IMR-90 (cell line): ENCODE results near the gene NTSR1. TPM values are rescaled to one million over a fixed set of nuclear protein-coding genes. Genes with fewer than 3 reads are reported as not detected.

Source experiments
- ATAC-seq: fragments of 200-7000 bp; cut with Tn5 transposase; 2 replicates; pipeline ENCODE4 v1.9.1; 2020; ENCODE audit warnings: low read depth, mild to moderate bottlenecking, moderate library complexity
- BruUV-seq: library from RNA; stranded (reverse); fragments of 400-500 nt; replicated peaks from 2 replicates; lab custom pipeline; 2021; lab: Mats Ljungman, UMichigan
- CTCF ChIA-PET: fragments of 300-600 bp; formaldehyde crosslinking; extraction: SDS; loops from one replicate; lab custom pipeline; 2021; ENCODE audit warnings: antibody characterized with exemption; lab: Yijun Ruan, JAX
- POLR2A ChIA-PET: fragments of 300-600 bp; sonication (Branson Sonifier 250); formaldehyde crosslinking; loops from one replicate; lab custom pipeline; 2022; ENCODE audit warnings: antibody characterized with exemption; ENCODE audit not compliant: unreplicated experiment; lab: Charles Lee
- DNase-seq: peaks from one replicate; pipeline ENCODE4 v3.0.0; 2013
- H2AFZ ChIP-seq: replicated peaks from 2 replicates; pipeline ENCODE3; 2013; ENCODE audit warnings: low read length, mild to moderate bottlenecking; ENCODE audit not compliant: poor library complexity
- H2AK5ac ChIP-seq: 2 replicates; pipeline ENCODE4 v1.6.1; 2013; ENCODE audit warnings: low read depth, low read length, inconsistent platforms
- H2AK9ac ChIP-seq: replicated peaks from 2 replicates; pipeline ENCODE3; 2013; ENCODE audit warnings: mild to moderate bottlenecking, low read depth, low read length, moderate library complexity; ENCODE audit not compliant: poor library complexity
- H2BK120ac ChIP-seq: 2 replicates; pipeline ENCODE4 v1.6.1; 2013; ENCODE audit warnings: low read depth, low read length, inconsistent platforms
- H2BK15ac ChIP-seq: 3 replicates; pipeline ENCODE4 v1.6.1; 2013; ENCODE audit warnings: low read depth, low read length, inconsistent platforms
- H2BK20ac ChIP-seq: 2 replicates; pipeline ENCODE4 v1.6.1; 2013; ENCODE audit warnings: low read depth, mild to moderate bottlenecking, inconsistent platforms, low read length, moderate library complexity
- H2BK5ac ChIP-seq: 2 replicates; pipeline ENCODE4 v1.6.1; 2013; ENCODE audit warnings: mild to moderate bottlenecking, low read depth, low read length, inconsistent platforms; ENCODE audit not compliant: poor library complexity, severe bottlenecking
- H3K14ac ChIP-seq: replicated peaks from 2 replicates; pipeline ENCODE4 v1.6.1; 2013; ENCODE audit warnings: low read depth, low read length, inconsistent platforms
- H3K18ac ChIP-seq: 2 replicates; pipeline ENCODE4 v1.6.1; 2013; ENCODE audit warnings: low read depth, low read length, control low read depth
- H3K23ac ChIP-seq: 2 replicates; pipeline ENCODE4 v1.6.1; 2013; ENCODE audit warnings: low read depth, low read length, inconsistent platforms
- H3K27ac ChIP-seq: 2 replicates; pipeline ENCODE4 v1.5.1; 2013; ENCODE audit warnings: mild to moderate bottlenecking, control low read depth, low read length; ENCODE audit not compliant: insufficient read depth
- H3K27me3 ChIP-seq: 2 replicates; pipeline ENCODE4 v1.6.1; 2013; ENCODE audit warnings: low read length; ENCODE audit not compliant: control insufficient read depth, insufficient read depth
- H3K36me3 ChIP-seq: 2 replicates; pipeline ENCODE4 v1.6.1; 2013; ENCODE audit warnings: low read length, mixed read lengths; ENCODE audit not compliant: control insufficient read depth, insufficient read depth
- H3K4ac ChIP-seq: 2 replicates; pipeline ENCODE4 v1.6.1; 2013; ENCODE audit warnings: low read depth, low read length, inconsistent platforms
- H3K4me1 ChIP-seq: 2 replicates; pipeline ENCODE4 v1.6.1; 2013; ENCODE audit warnings: low read length, mixed read lengths; ENCODE audit not compliant: control insufficient read depth, insufficient read depth
- H3K4me2 ChIP-seq: 2 replicates; pipeline ENCODE4 v1.6.1; 2013; ENCODE audit warnings: low read depth, mild to moderate bottlenecking, control low read depth, low read length, moderate library complexity
- H3K4me3 ChIP-seq: 2 replicates; pipeline ENCODE4 v1.5.1; 2013; ENCODE audit warnings: low read depth, mild to moderate bottlenecking, control low read depth, low read length, moderate library complexity; ENCODE audit not compliant: insufficient read depth
- H3K56ac ChIP-seq: 2 replicates; pipeline ENCODE4 v1.6.1; 2013; ENCODE audit warnings: low read length, inconsistent platforms; ENCODE audit not compliant: insufficient read depth; ENCODE audit errors: extremely low read depth
- H3K79me1 ChIP-seq, 2 experiments: 2 replicates each; pipeline ENCODE4 v1.6.1; 2013; ENCODE audit warnings: low read length in 2 of 2, inconsistent platforms in 1 of 2, low read depth in 1 of 2
- H3K9ac ChIP-seq: 2 replicates; pipeline ENCODE4 v1.6.1; 2013; ENCODE audit warnings: low read depth, low read length, control low read depth
- H3K9me1 ChIP-seq: 2 replicates; pipeline ENCODE4 v1.6.1; 2013; ENCODE audit warnings: low read length, inconsistent platforms; ENCODE audit not compliant: insufficient read depth
- H3K9me3 ChIP-seq: 2 replicates; pipeline ENCODE4 v1.6.1; 2013; ENCODE audit warnings: low read length; ENCODE audit not compliant: control insufficient read depth, insufficient read depth
- H4K20me1 ChIP-seq: 2 replicates; pipeline ENCODE4 v1.6.1; 2013; ENCODE audit warnings: low read length, inconsistent platforms; ENCODE audit not compliant: insufficient read depth
- H4K5ac ChIP-seq: 2 replicates; pipeline ENCODE4 v1.6.1; 2013; ENCODE audit warnings: mild to moderate bottlenecking, low read depth, low read length, control low read depth
- H4K8ac ChIP-seq, 2 experiments: 2 replicates each; pipeline ENCODE4 v1.6.1; 2013; ENCODE audit warnings: low read depth in 2 of 2, low read length in 2 of 2, control low read depth in 1 of 2, inconsistent platforms in 1 of 2
- H4K91ac ChIP-seq: 2 replicates; pipeline ENCODE4 v1.6.1; 2013; ENCODE audit warnings: low read depth, low read length, inconsistent platforms; ENCODE audit not compliant: insufficient read depth
- BHLHE40 ChIP-seq: fragments of 150-350 bp; IDR thresholded peaks from 2 replicates; pipeline ENCODE4 v1.6.1; 2016; ENCODE audit warnings: mild to moderate bottlenecking, low read depth, low read length
- CEBPB ChIP-seq: IDR thresholded peaks from 2 replicates; pipeline ENCODE4 v1.6.1; 2012; ENCODE audit warnings: low read depth, low read length, improper control_type of control experiment
- CHD1 ChIP-seq: IDR thresholded peaks from 2 replicates; pipeline ENCODE4 v1.6.1; 2012; ENCODE audit warnings: low read depth, low read length, improper control_type of control experiment
- CTCF ChIP-seq: conservative IDR thresholded peaks from 2 replicates; pipeline ENCODE4 v1.5.1; 2012; ENCODE audit warnings: mild to moderate bottlenecking, low read depth, low read length, improper control_type of control experiment
- ELK1 ChIP-seq: fragments of 150-350 bp; IDR thresholded peaks from 2 replicates; pipeline ENCODE4 v1.6.1; 2016; ENCODE audit warnings: low read depth, mild to moderate bottlenecking, low read length, moderate library complexity, borderline replicate concordance
- MAFK ChIP-seq: IDR thresholded peaks from 2 replicates; pipeline ENCODE4 v1.6.1; 2012; ENCODE audit warnings: low read depth, low read length, improper control_type of control experiment
- MAZ ChIP-seq: IDR thresholded peaks from 2 replicates; pipeline ENCODE4 v1.6.1; 2012; ENCODE audit warnings: low read depth, mild to moderate bottlenecking, low read length, improper control_type of control experiment, moderate library complexity, borderline replicate concordance
- MXI1 ChIP-seq: IDR thresholded peaks from 2 replicates; pipeline ENCODE4 v1.6.1; 2012; ENCODE audit warnings: low read depth, mild to moderate bottlenecking, low read length, moderate library complexity, borderline replicate concordance
- NFE2L2 ChIP-seq: fragments of 150-350 bp; IDR thresholded peaks from 2 replicates; pipeline ENCODE4 v1.6.1; 2016; ENCODE audit warnings: low read depth, mild to moderate bottlenecking, low read length
- POLR2A ChIP-seq: IDR thresholded peaks from 2 replicates; pipeline ENCODE4 v1.6.1; 2012; ENCODE audit warnings: mild to moderate bottlenecking, low read depth, low read length
- RAD21 ChIP-seq: IDR thresholded peaks from 2 replicates; pipeline ENCODE4 v1.6.1; 2012; ENCODE audit warnings: low read length, improper control_type of control experiment
- RFX5 ChIP-seq: IDR thresholded peaks from 2 replicates; pipeline ENCODE4 v1.8.0; 2012; ENCODE audit warnings: low read depth, mild to moderate bottlenecking, low read length, moderate library complexity
- SMC3 ChIP-seq: fragments of 150-350 bp; IDR thresholded peaks from 2 replicates; pipeline ENCODE4 v1.6.1; 2016; ENCODE audit warnings: low read depth, mild to moderate bottlenecking, antibody characterized with exemption, low read length, moderate library complexity
- USF2 ChIP-seq: fragments of 150-350 bp; IDR thresholded peaks from 2 replicates; pipeline ENCODE4 v1.6.1; 2017; ENCODE audit warnings: mild to moderate bottlenecking, antibody characterized with exemption, low read length, low read depth
- WGBS, 2 experiments: methylation state at CpG; one replicate each; pipeline versions ENCODE4 v1.1.5 to v1.1.7; 2013; ENCODE audit warnings: missing lambda C conversion rate in 2 of 2; ENCODE audit not compliant: insufficient read length in 1 of 2; ENCODE audit errors: extremely low coverage in 2 of 2; 5-methylcytosine and 5-hydroxymethylcytosine counted together
- dilution Hi-C: fragments of 300-500 bp; cut with HindIII; formaldehyde crosslinking; loops from one replicate; pipeline ENCODE4 v1.14.3; 2018; ENCODE audit warnings: low sequenced_read_pairs; ENCODE audit not compliant: unreplicated experiment
- in situ Hi-C: fragments of 300-500 bp; cut with MboI; formaldehyde crosslinking; loops from 3 replicates; pipeline ENCODE4 v1.14.3; 2019; ENCODE audit warnings: low sequenced_read_pairs, inconsistent platforms, mixed read lengths
- intact Hi-C: fragments of 100-400 bp; cut with micrococcal nuclease; formaldehyde crosslinking; loops from 2 replicates; pipeline ENCODE4 v1.10.0; 2022
- polyA plus RNA-seq, 3 experiments: library from polyadenylated mRNA; depleted of rRNA; stranded (reverse); fragments of >200 nt; gene quantifications; 2 replicates each; pipeline ENCODE4 v1.2.3, GENCODE V29; 2012; ENCODE audit warnings: low replicate concordance in 1 of 3
- total RNA-seq: library from RNA; depleted of rRNA; stranded (reverse); fragments of >200 nt; gene quantifications from 2 replicates; pipeline ENCODE4 v1.2.3, GENCODE V29; 2012

The NTSR1 gene
- total and polyA plus RNA-seq, 2 of the 4 experiments (the other 2 are of a cell fraction), result 0.54 to 1.8 TPM

- in situ Hi-C loops, result no loop called here
These were observed 38.5 kb upstream of the NTSR1 start for GRCh38 chr20:62670156-62670555.

More at GRCh38 chr20:62670156-62670555, 38.5 kb upstream of the NTSR1 start:
- H2BK20ac ChIP-seq, result no peak overlapping the region
- no peak overlapping the region for H3K23ac ChIP-seq
- no peaks in the 10 kb centered on the region for H3K36me3 ChIP-seq
- H2AK9ac ChIP-seq, result no peak overlapping the region
- H3K79me1 ChIP-seq, result no peaks in the 10 kb centered on the region
- H2BK120ac ChIP-seq, result no peak overlapping the region
- H3K9me1 ChIP-seq, result no peaks in the 10 kb centered on the region
- DNase-seq, result no peak
- no peak overlapping the region for H3K14ac ChIP-seq
- H3K4me2 ChIP-seq, result no peak overlapping the region
- H3K4me3 ChIP-seq, result no peak overlapping the region
- H4K20me1 ChIP-seq, result no peaks in the 10 kb centered on the region; the same call in 1 of the 2 replicates
- no peak overlapping the region for H3K56ac ChIP-seq
- no peak overlapping the region for H4K8ac ChIP-seq
- TF ChIP-seq MAFK (no peak), BHLHE40 (no peak), ELK1 (no peak), NFE2L2 (no peak), MXI1 (no peak), CHD1 (no peak), RAD21 (no peak), MAZ (no peak), CTCF (no peak), SMC3 (no peak), USF2 (no peak), RFX5 (no peak), POLR2A (no peak), CEBPB (no peak)
- H3K18ac ChIP-seq, result no peak overlapping the region
- H3K9ac ChIP-seq, result no peak overlapping the region
- no peak for ATAC-seq
- CTCF ChIA-PET, result interaction anchor here (1.2 kb wide), 1 partner anchor 122 kb away, joined by 3 read pairs; no protein-coding TSS in a partner anchor
- H4K5ac ChIP-seq, result no peak overlapping the region
- intact Hi-C loops, result no loop called here
- BruUV-seq, result no TSS peak
- H3K9me3 ChIP-seq, result no peaks in the 10 kb centered on the region
- H2BK5ac ChIP-seq, result no peak overlapping the region
- POLR2A ChIA-PET, result no interaction called here
- no peak overlapping the region for H4K91ac ChIP-seq
- H3K27ac ChIP-seq, result no peak overlapping the region
- H3K4ac ChIP-seq, result no peak overlapping the region
- H2AFZ ChIP-seq, result no peak overlapping the region
- H3K4me1 ChIP-seq, result no peaks in the 10 kb centered on the region
- H3K27me3 ChIP-seq, result peaks cover 2% of the 10 kb centered on the region; the same call in 1 of the 2 replicates
- no peak overlapping the region for H2BK15ac ChIP-seq
- WGBS, 2 experiments, result 91% methylated on average over 4 of the region's 14 CpGs; no CpG with 5 or more reads in 1 of the 2 experiments
- no peak overlapping the region for H2AK5ac ChIP-seq
- dilution Hi-C loops, result no loop called here
